Measurements from ENCODE around the gene MED12L. TPM values are rescaled to one million over a fixed set of nuclear protein-coding genes. Genes with fewer than 3 reads are reported as not detected.

MED12L gene
- total RNA-seq, 1 experiment from 2014 or later: 6.4 TPM

DNA sequence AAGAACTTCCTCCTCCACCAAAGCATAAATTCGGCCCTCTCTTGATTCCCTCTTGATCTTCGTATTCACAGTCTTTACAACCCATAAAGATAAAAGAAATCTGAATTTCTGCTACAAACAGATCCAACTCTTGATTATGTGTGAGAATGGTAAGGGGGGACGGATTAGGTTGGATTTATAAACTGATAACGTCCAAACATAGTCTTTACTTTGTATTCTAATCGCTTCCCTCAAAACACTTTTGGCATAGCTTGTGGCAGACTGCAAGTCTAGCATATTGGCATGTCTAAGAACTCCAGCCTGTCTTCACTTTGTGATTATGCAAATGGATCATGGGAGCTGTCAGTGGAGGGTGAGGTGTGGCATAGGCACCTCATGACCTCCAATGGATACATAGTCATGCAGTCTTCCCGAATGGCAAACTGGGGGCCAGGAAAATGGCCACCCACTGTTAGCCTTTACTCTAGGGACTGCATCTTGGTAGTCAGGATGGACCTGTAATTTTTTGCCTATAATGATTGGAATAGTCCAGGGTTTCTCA lies 141.9 kb downstream of the MED12L start:
- Histone ChIP-seq H3K4me2 (ENCODE audit: low read length) (peak overlapping the region; percentile 55), H3K27me3 (ENCODE audit: insufficient read depth, low read length) (no peaks in the 10 kb centered on the region), H3K9ac (ENCODE audit: low read length) (no peak overlapping the region), H3K36me3 (ENCODE audit: control insufficient read depth in 1 of 2, insufficient read depth in 2 of 2, low read length in 2 of 2) (no peaks in the 10 kb centered on the region), H3K9me3 (ENCODE audit: control insufficient read depth in 1 of 2, insufficient read depth in 1 of 2, low read depth in 1 of 2, low read length in 2 of 2) (no peaks in the 10 kb centered on the region), H3K79me2 (ENCODE audit: insufficient read depth, low read length) (no peaks in the 10 kb centered on the region), H3K27ac (ENCODE audit: low read depth, low read length) (no peak overlapping the region), H2AFZ (ENCODE audit: low read depth, low read length, poor library complexity, severe bottlenecking) (peak overlapping the region; percentile 74), H4K20me1 (ENCODE audit: insufficient read depth) (no peaks in the 10 kb centered on the region), H3K4me1 (ENCODE audit: control insufficient read depth in 1 of 2, insufficient read depth in 2 of 2, low read length in 2 of 2) (peaks cover 0 to 16% of the 10 kb centered on the region in 2 experiments; a peak in 2 of 4 replicates), H3K4me3 (replicated peaks in 1 of 2; ENCODE audit: low read depth in 1 of 2, low read length in 2 of 2) (no peak overlapping the region), H3K9me2 (ENCODE audit: insufficient read depth) (no peaks in the 10 kb centered on the region)
- intact Hi-C loops (cut with micrococcal nuclease): loop anchor here (1.0 to 5.0 kb wide), 2 partner anchors 612 to 690 kb away; no protein-coding TSS in a partner anchor
- ChIA-PET RAD21 (ENCODE audit: low non-redundant PET in 1 of 2, low total read pairs in 2 of 2, uncharacterized antibody in 2 of 2, unreplicated experiment in 2 of 2) (no interaction called here), POLR2A (no interaction called here), CTCF (no interaction called here)
- BruUV-seq (replicated peaks): no TSS peak
- TF ChIP-seq, protein P1, sequence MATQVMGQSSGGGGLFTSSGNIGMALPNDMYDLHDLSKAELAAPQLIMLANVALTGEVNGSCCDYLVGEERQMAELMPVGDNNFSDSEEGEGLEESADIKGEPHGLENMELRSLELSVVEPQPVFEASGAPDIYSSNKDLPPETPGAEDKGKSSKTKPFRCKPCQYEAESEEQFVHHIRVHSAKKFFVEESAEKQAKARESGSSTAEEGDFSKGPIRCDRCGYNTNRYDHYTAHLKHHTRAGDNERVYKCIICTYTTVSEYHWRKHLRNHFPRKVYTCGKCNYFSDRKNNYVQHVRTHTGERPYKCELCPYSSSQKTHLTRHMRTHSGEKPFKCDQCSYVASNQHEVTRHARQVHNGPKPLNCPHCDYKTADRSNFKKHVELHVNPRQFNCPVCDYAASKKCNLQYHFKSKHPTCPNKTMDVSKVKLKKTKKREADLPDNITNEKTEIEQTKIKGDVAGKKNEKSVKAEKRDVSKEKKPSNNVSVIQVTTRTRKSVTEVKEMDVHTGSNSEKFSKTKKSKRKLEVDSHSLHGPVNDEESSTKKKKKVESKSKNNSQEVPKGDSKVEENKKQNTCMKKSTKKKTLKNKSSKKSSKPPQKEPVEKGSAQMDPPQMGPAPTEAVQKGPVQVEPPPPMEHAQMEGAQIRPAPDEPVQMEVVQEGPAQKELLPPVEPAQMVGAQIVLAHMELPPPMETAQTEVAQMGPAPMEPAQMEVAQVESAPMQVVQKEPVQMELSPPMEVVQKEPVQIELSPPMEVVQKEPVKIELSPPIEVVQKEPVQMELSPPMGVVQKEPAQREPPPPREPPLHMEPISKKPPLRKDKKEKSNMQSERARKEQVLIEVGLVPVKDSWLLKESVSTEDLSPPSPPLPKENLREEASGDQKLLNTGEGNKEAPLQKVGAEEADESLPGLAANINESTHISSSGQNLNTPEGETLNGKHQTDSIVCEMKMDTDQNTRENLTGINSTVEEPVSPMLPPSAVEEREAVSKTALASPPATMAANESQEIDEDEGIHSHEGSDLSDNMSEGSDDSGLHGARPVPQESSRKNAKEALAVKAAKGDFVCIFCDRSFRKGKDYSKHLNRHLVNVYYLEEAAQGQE (IDR thresholded peaks at IDR 0.05; ENCODE audit: low read depth): no peak
- TF ChIP-seq ZFX (IDR thresholded peaks at IDR 0.05) (no peak), EZH2phosphoT487 (IDR thresholded peaks at IDR 0.05; ENCODE audit: borderline replicate concordance) (no peak), CEBPB (IDR thresholded peaks at IDR 0.05; ENCODE audit: low read depth) (no peak), SIN3A (IDR thresholded peaks at IDR 0.05; ENCODE audit: low read depth) (no peak), ZBTB33 (IDR thresholded peaks at IDR 0.05; ENCODE audit: extremely low read depth, insufficient replicate concordance, low read length) (no peak), CTCF (IDR thresholded peaks at IDR 0.05 in 2 of 3, conservative IDR thresholded peaks at IDR 0.05 in 1 of 3; ENCODE audit: borderline replicate concordance in 1 of 3, insufficient read depth in 1 of 3, low read depth in 2 of 3, low read length in 2 of 3) (no peak), POLR2AphosphoS5 (IDR thresholded peaks at IDR 0.05; ENCODE audit: low read depth, low read length) (no peak), ZNF274 (IDR thresholded peaks at IDR 0.05; ENCODE audit: low read depth, low read length) (no peak), ELF1 (IDR thresholded peaks at IDR 0.05; ENCODE audit: borderline replicate concordance, low read depth) (no peak), SP1 (IDR thresholded peaks at IDR 0.05; ENCODE audit: low read depth) (no peak), TCF7L2 (IDR thresholded peaks at IDR 0.05; ENCODE audit: borderline replicate concordance, extremely low read depth, insufficient read depth, insufficient read length) (no peak), POLR2A (IDR thresholded peaks at IDR 0.05; ENCODE audit: borderline replicate concordance, extremely low read depth, insufficient read depth, insufficient read length) (no peak), CBX3 (IDR thresholded peaks at IDR 0.05; ENCODE audit: low read depth) (no peak), MAX (IDR thresholded peaks at IDR 0.05) (no peak), JUND (IDR thresholded peaks at IDR 0.05) (no peak), SRF (IDR thresholded peaks at IDR 0.05; ENCODE audit: low read depth) (no peak)
- TF ChIP-seq, protein P2, sequence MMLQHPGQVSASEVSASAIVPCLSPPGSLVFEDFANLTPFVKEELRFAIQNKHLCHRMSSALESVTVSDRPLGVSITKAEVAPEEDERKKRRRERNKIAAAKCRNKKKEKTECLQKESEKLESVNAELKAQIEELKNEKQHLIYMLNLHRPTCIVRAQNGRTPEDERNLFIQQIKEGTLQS (IDR thresholded peaks at IDR 0.05): no peak
- peak; percentile 64 for ATAC-seq
- no peak for DNase-seq (ENCODE audit: low read depth, low spot score)
